SK-N-SH (cell line): Measurements from ENCODE around the gene NTPCR. TPM values are rescaled to one million over a fixed set of nuclear protein-coding genes. Genes with fewer than 3 reads are reported as not detected.
A peak's percentile ranks its signal among the peaks of the same experiment; 100 is the strongest.

ENCODE experiments used
- CTCF ChIA-PET: fragments of 300-600, 350-600 bp; formaldehyde crosslinking; extraction: SDS; loops from one replicate; lab custom pipeline; 2021; lab: Yijun Ruan, JAX
- POLR2A ChIA-PET: fragments of 350-600 bp; sonication (Branson Sonifier 250); formaldehyde crosslinking; extraction: SDS; loops from one replicate; lab custom pipeline; 2020; ENCODE audit warnings: antibody characterized with exemption, inconsistent platforms; lab: Yijun Ruan, JAX
- DNase-seq: peaks from one replicate; pipeline ENCODE4 v3.0.0; 2012
- H2AFZ ChIP-seq: fragments of 200-600 bp; sonication (generic); 2 replicates; pipeline ENCODE4 v1.8.1; 2016; ENCODE audit warnings: antibody characterized with exemption, mild to moderate bottlenecking, low read depth
- H3F3A ChIP-seq: fragments of 200-600 bp; sonication (generic); replicated peaks from 2 replicates; pipeline ENCODE3; 2016; ENCODE audit warnings: antibody characterized with exemption, mild to moderate bottlenecking; ENCODE audit not compliant: insufficient read depth
- H3K27ac ChIP-seq, 2 experiments: fragments of 200-500 bp in 1 of 2; fragments of 200-600 bp in 1 of 2; sonication (Bioruptor generic) in 1 of 2; sonication (generic), shearing (Covaris generic) in 1 of 2; 2 replicates each; pipeline versions ENCODE4 v1.5.1 to v1.6.1; 2014 to 2016; ENCODE audit warnings: low read depth in 2 of 2, inconsistent platforms in 1 of 2, low read length in 1 of 2, mild to moderate bottlenecking in 1 of 2, mixed read lengths in 1 of 2
- H3K27me3 ChIP-seq: fragments of 200-600 bp; sonication (generic), shearing (Covaris generic); 2 replicates; pipeline ENCODE4 v1.6.1; 2016; ENCODE audit warnings: mixed run types; ENCODE audit not compliant: insufficient read depth
- H3K36me3 ChIP-seq, 2 experiments: fragments of 200-500 bp in 1 of 2; fragments of 200-600 bp in 1 of 2; sonication (Bioruptor generic) in 1 of 2; sonication (generic) in 1 of 2; replicated peaks in 1 of 2; 2 replicates each; pipeline versions ENCODE3 to v1.5.1; 2014 to 2016; ENCODE audit warnings: low read length in 1 of 2, mild to moderate bottlenecking in 1 of 2; ENCODE audit not compliant: insufficient read depth in 2 of 2, control insufficient read depth in 1 of 2
- H3K4me1 ChIP-seq, 2 experiments: fragments of 200-500 bp in 1 of 2; fragments of 200-600 bp in 1 of 2; sonication (Bioruptor generic) in 1 of 2; sonication (generic), shearing (Covaris generic) in 1 of 2; 2 replicates each; pipeline versions ENCODE4 v1.5.1 to v1.6.1; 2014 to 2016; ENCODE audit warnings: low read depth in 1 of 2, low read length in 1 of 2, mixed run types in 1 of 2; ENCODE audit not compliant: insufficient read depth in 2 of 2, control insufficient read depth in 1 of 2
- H3K4me2 ChIP-seq: fragments of 200-600 bp; sonication (generic), shearing (Covaris generic); 2 replicates; pipeline ENCODE4 v1.6.1; 2017; ENCODE audit warnings: mixed run types
- H3K4me3 ChIP-seq, 2 experiments: fragments of 200-500 bp in 1 of 2; fragments of 200-600 bp in 1 of 2; sonication (Bioruptor generic) in 1 of 2; sonication (generic), shearing (Covaris generic) in 1 of 2; 2 replicates each; pipeline versions ENCODE4 v1.5.1 to v1.8.1; 2014 to 2016; ENCODE audit warnings: low read depth in 2 of 2, inconsistent platforms in 1 of 2, low read length in 1 of 2, mild to moderate bottlenecking in 1 of 2, mixed read lengths in 1 of 2, moderate library complexity in 1 of 2
- H3K79me2 ChIP-seq: fragments of 200-600 bp; sonication (generic); 2 replicates; pipeline ENCODE4 v1.8.1; 2017; ENCODE audit warnings: mild to moderate bottlenecking; ENCODE audit not compliant: insufficient read depth
- H3K9ac ChIP-seq: fragments of 200-600 bp; sonication (generic); 2 replicates; pipeline ENCODE4 v1.6.1; 2017; ENCODE audit warnings: mixed run types
- H3K9me2 ChIP-seq: fragments of 200-600 bp; sonication (generic); 2 replicates; pipeline ENCODE4 v1.6.1; 2017; ENCODE audit warnings: mixed run types
- H3K9me3 ChIP-seq: fragments of 200-600 bp; sonication (generic); 2 replicates; pipeline ENCODE4 v1.6.1; 2017; ENCODE audit warnings: mixed run types, mild to moderate bottlenecking, moderate library complexity
- H4K20me1 ChIP-seq: fragments of 200-600 bp; sonication (generic); 2 replicates; pipeline ENCODE4 v1.6.1; 2017; ENCODE audit warnings: mild to moderate bottlenecking, mixed run types; ENCODE audit not compliant: insufficient read depth
- CHD2 ChIP-seq: fragments of 150-350 bp; IDR thresholded peaks from 2 replicates; pipeline ENCODE4 v1.6.1; 2018; ENCODE audit warnings: low read length; ENCODE audit not compliant: partially characterized antibody
- CTCF ChIP-seq: fragments of 200-600 bp; sonication (generic); IDR thresholded peaks from 2 replicates; pipeline ENCODE4 v1.6.1; 2017; ENCODE audit warnings: antibody characterized with exemption, mild to moderate bottlenecking, moderate library complexity
- ELF1 ChIP-seq: IDR thresholded peaks from 2 replicates; pipeline ENCODE4 v1.4.0; 2012
- EZH2phosphoT487 ChIP-seq: fragments of 200-600 bp; sonication (generic); IDR thresholded peaks from 2 replicates; pipeline ENCODE4 v1.6.1; 2017; ENCODE audit warnings: low read depth, mixed run types, mild to moderate bottlenecking, antibody characterized with exemption, moderate library complexity, borderline replicate concordance
- FOXJ3 ChIP-seq: sonication (generic); formaldehyde crosslinking; IDR thresholded peaks from 2 replicates; pipeline ENCODE4 v1.5.1; 2020; ENCODE audit warnings: mild to moderate bottlenecking, missing genetic modification reagents
- GABPA ChIP-seq: IDR thresholded peaks from 2 replicates; pipeline ENCODE4 v1.4.0; 2012; ENCODE audit warnings: low read depth, mild to moderate bottlenecking
- GATA2 ChIP-seq: sonication (generic); formaldehyde crosslinking; IDR thresholded peaks from 2 replicates; pipeline ENCODE4 v1.5.0; 2020; ENCODE audit warnings: mild to moderate bottlenecking, missing genetic modification reagents
- MXI1 ChIP-seq: IDR thresholded peaks from 2 replicates; pipeline ENCODE4 v1.6.1; 2012; ENCODE audit warnings: mild to moderate bottlenecking, low read depth, low read length, improper control_type of control experiment
- NFIC ChIP-seq: IDR thresholded peaks from 2 replicates; pipeline ENCODE4 v1.4.0; 2012; ENCODE audit warnings: borderline replicate concordance
- NRF1 ChIP-seq: IDR thresholded peaks from 2 replicates; pipeline ENCODE4 v1.6.1; 2012; ENCODE audit warnings: low read depth, mild to moderate bottlenecking, low read length
- POLR2AphosphoS5 ChIP-seq: IDR thresholded peaks from 2 replicates; pipeline ENCODE4 v1.6.1; 2012; ENCODE audit warnings: low read depth, low read length
- RAD21 ChIP-seq: IDR thresholded peaks from 2 replicates; pipeline ENCODE4 v1.6.1; 2012; ENCODE audit warnings: mild to moderate bottlenecking, low read length
- RFX5 ChIP-seq: IDR thresholded peaks from 2 replicates; pipeline ENCODE4 v1.6.1; 2012; ENCODE audit warnings: mild to moderate bottlenecking, improper control_type of control experiment, low read length
- RXRA ChIP-seq: IDR thresholded peaks from 2 replicates; pipeline ENCODE4 v1.4.0; 2012; ENCODE audit warnings: low read depth, mild to moderate bottlenecking, borderline replicate concordance
- SIN3A ChIP-seq: IDR thresholded peaks from 2 replicates; pipeline ENCODE4 v1.6.1; 2012; ENCODE audit warnings: low read depth, mild to moderate bottlenecking, low read length, moderate library complexity, borderline replicate concordance
- TCF12 ChIP-seq: IDR thresholded peaks from 2 replicates; pipeline ENCODE4 v1.4.0; 2012
- TEAD4 ChIP-seq: IDR thresholded peaks from 2 replicates; pipeline ENCODE4 v1.4.0; 2012; ENCODE audit warnings: mild to moderate bottlenecking, borderline replicate concordance; ENCODE audit not compliant: insufficient read depth
- USF1 ChIP-seq: IDR thresholded peaks from 2 replicates; pipeline ENCODE4 v1.4.0; 2012; ENCODE audit warnings: low read depth, borderline replicate concordance
- USF2 ChIP-seq: fragments of 150-350 bp; IDR thresholded peaks from 2 replicates; pipeline ENCODE4 v1.6.1; 2017; ENCODE audit warnings: antibody characterized with exemption, low read length, low read depth, borderline replicate concordance
- YY1 ChIP-seq: IDR thresholded peaks from 2 replicates; pipeline ENCODE4 v1.4.0; 2012; ENCODE audit warnings: low read depth, mild to moderate bottlenecking
- WGBS: methylation state at CpG from one replicate; pipeline ENCODE4 v1.1.6; 2017; ENCODE audit warnings: low lambda C conversion rate; 5-methylcytosine and 5-hydroxymethylcytosine counted together
- polyA plus RNA-seq, 3 experiments: library from polyadenylated mRNA; depleted of rRNA; stranded (reverse); fragments of >200 nt; gene quantifications; 2 replicates each; pipeline ENCODE4 v1.2.3, GENCODE V29; 2012
- TF ChIP-seq, protein P1 (sequence below): IDR thresholded peaks from 2 replicates; pipeline ENCODE4 v1.4.0; 2012; ENCODE audit warnings: low read depth, borderline replicate concordance
- TF ChIP-seq, protein P2 (sequence below): IDR thresholded peaks from 2 replicates; pipeline ENCODE4 v1.6.1; 2012; ENCODE audit warnings: mild to moderate bottlenecking, low read depth, low read length, moderate library complexity

NTPCR gene
- polyA plus RNA-seq, 1 of the 3 experiments (the other 2 are of a cell fraction) = 20.8 TPM

DNA sequence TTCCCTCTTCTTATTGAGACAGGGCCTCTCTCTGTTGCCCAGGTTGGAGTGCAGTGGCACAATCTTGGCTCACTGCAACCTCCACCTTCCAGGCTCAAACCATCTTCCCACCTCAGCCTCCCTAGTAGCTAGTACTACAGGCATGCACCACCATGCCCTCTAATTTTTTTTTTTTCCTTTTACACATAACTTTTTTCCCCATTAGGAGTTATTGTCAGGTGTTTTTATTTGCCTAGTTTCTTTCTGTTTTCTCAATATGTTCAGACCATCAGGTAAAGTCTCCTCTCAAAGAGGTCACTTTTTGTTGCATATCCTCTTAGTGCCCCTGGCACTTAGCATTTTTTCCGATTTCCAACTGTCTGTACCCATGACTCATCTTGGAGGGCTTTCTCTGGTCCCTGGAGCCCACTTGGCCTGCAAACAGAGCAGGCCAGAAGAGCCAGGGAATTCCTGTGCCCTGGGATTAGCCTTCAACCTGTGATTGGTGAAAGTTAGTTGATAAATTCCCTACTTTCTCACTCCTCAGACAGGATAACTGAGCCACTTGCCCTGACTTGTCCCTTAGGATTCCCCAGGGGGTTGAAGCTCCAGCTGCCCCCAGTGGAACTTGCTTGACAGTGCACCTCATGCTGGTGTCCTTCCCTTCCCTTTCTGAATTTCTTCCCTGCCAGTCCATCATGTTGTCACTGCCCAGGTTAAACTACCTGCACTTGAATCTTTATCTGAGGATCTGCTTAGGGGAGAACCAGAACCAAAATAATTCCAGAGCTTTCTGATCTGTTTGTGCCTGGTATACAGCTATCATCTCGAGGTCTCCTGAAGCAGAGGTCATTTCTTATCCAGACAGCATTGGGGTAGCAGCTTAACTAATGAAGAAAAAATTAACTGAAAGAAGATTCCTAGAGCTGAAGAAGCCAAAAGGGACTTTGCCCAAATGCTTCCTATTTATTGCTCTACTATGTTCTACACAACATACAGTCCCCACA lies 2.4 kb downstream of the NTPCR start:
- Histone ChIP-seq H3K27me3 (no peaks in the 10 kb centered on the region), H2AFZ (no peak overlapping the region), H3K27ac (peak overlapping the region in 1 of 2 experiments; percentile 75; a peak in 2 of 4 replicates), H3K9ac (no peak overlapping the region), H3K79me2 (peaks cover 4% of the 10 kb centered on the region; the same call in 1 of the 2 replicates), H3K36me3 (peaks cover 10 to 19% of the 10 kb centered on the region in 2 experiments), H3K4me2 (0 out of 2 replicates have a peak overlapping the region, but pooled peaks have one; percentile 20), H3K9me3 (no peaks in the 10 kb centered on the region), H4K20me1 (no peaks in the 10 kb centered on the region), H3F3A (no peaks in the 10 kb centered on the region), H3K9me2 (no peaks in the 10 kb centered on the region), H3K4me3 (no peak overlapping the region), H3K4me1 (peaks cover 0 to 20% of the 10 kb centered on the region in 2 experiments; a peak in 3 of 4 replicates)
- ChIA-PET POLR2A (no interaction called here), CTCF (interaction anchor here (0.6 to 3.5 kb wide), 21 partner anchors 10 to 319 kb away, joined by 3 to 15 read pairs (median 4); no protein-coding TSS in a partner anchor)
- peak; percentile 66 for DNase-seq
- 83% methylated on average over 2 of the region's 2 CpGs for WGBS
- no peak for TF ChIP-seq EZH2phosphoT487
- no peak for TF ChIP-seq RXRA
- no peak for TF ChIP-seq CHD2
- no peak for TF ChIP-seq POLR2AphosphoS5
- TF ChIP-seq, protein P1, sequence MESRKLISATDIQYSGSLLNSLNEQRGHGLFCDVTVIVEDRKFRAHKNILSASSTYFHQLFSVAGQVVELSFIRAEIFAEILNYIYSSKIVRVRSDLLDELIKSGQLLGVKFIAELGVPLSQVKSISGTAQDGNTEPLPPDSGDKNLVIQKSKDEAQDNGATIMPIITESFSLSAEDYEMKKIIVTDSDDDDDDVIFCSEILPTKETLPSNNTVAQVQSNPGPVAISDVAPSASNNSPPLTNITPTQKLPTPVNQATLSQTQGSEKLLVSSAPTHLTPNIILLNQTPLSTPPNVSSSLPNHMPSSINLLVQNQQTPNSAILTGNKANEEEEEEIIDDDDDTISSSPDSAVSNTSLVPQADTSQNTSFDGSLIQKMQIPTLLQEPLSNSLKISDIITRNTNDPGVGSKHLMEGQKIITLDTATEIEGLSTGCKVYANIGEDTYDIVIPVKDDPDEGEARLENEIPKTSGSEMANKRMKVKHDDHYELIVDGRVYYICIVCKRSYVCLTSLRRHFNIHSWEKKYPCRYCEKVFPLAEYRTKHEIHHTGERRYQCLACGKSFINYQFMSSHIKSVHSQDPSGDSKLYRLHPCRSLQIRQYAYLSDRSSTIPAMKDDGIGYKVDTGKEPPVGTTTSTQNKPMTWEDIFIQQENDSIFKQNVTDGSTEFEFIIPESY = no peak
- no peak for TF ChIP-seq MXI1
- no peak for TF ChIP-seq USF1
- peak; percentile 62 for TF ChIP-seq CTCF
- TF ChIP-seq ELF1 = no peak
- TF ChIP-seq, protein P2, sequence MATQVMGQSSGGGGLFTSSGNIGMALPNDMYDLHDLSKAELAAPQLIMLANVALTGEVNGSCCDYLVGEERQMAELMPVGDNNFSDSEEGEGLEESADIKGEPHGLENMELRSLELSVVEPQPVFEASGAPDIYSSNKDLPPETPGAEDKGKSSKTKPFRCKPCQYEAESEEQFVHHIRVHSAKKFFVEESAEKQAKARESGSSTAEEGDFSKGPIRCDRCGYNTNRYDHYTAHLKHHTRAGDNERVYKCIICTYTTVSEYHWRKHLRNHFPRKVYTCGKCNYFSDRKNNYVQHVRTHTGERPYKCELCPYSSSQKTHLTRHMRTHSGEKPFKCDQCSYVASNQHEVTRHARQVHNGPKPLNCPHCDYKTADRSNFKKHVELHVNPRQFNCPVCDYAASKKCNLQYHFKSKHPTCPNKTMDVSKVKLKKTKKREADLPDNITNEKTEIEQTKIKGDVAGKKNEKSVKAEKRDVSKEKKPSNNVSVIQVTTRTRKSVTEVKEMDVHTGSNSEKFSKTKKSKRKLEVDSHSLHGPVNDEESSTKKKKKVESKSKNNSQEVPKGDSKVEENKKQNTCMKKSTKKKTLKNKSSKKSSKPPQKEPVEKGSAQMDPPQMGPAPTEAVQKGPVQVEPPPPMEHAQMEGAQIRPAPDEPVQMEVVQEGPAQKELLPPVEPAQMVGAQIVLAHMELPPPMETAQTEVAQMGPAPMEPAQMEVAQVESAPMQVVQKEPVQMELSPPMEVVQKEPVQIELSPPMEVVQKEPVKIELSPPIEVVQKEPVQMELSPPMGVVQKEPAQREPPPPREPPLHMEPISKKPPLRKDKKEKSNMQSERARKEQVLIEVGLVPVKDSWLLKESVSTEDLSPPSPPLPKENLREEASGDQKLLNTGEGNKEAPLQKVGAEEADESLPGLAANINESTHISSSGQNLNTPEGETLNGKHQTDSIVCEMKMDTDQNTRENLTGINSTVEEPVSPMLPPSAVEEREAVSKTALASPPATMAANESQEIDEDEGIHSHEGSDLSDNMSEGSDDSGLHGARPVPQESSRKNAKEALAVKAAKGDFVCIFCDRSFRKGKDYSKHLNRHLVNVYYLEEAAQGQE = no peak
- no peak for TF ChIP-seq TCF12
- TF ChIP-seq NFIC = no peak
- TF ChIP-seq TEAD4 = no peak
- TF ChIP-seq GATA2 (CRISPR knock-in tag) = no peak
- no peak for TF ChIP-seq SIN3A
- TF ChIP-seq USF2 = no peak
- no peak for TF ChIP-seq RFX5
- peak; percentile 65 for TF ChIP-seq RAD21
- no peak for TF ChIP-seq FOXJ3 (CRISPR knock-in tag)
- no peak for TF ChIP-seq NRF1
- TF ChIP-seq GABPA = no peak
- TF ChIP-seq YY1 = no peak
